Endothelial cell of umbilical vein (primary cell): Measurements from ENCODE around the gene LRCH1. TPM values are rescaled to one million over a fixed set of nuclear protein-coding genes. Genes with fewer than 3 reads are reported as not detected.
"Not testable (repeated sequence)": the region's sequence is repeated elsewhere in the genome, so short reads cannot be mapped to it uniquely, and the experiment has no call there.

Experiments used
- BruUV-seq: library from RNA; stranded (reverse); fragments of 400-500 nt; replicated peaks from 2 replicates; lab custom pipeline; 2021; lab: Mats Ljungman, UMichigan
- CTCF ChIA-PET: fragments of 300-600, 350-600 bp; sonication (Branson Sonifier 250); formaldehyde crosslinking; loops from one replicate; lab custom pipeline; 2021; ENCODE audit warnings: antibody characterized with exemption, inconsistent platforms; lab: Charles Lee
- POLR2A ChIA-PET: fragments of 300-600, 350-600 bp; sonication (Branson Sonifier 250); formaldehyde crosslinking; loops from one replicate; lab custom pipeline; 2021; ENCODE audit warnings: antibody characterized with exemption, inconsistent platforms; lab: Charles Lee
- DNase-seq: peaks from one replicate; pipeline ENCODE4 v3.0.0-alpha.2; 2011; ENCODE audit warnings: low read depth, low spot score
- FAIRE-seq: peaks from 2 replicates; lab custom pipeline; 2011; peaks lifted over from hg19 to GRCh38; lab: Jason Lieb, UNC
- H2AFZ ChIP-seq: 2 replicates; pipeline ENCODE4 v1.6.0; 2012; ENCODE audit warnings: low read depth, low read length, control low read depth, inconsistent platforms
- H3K27ac ChIP-seq: 2 replicates; pipeline ENCODE4 v1.5.1; 2011; ENCODE audit warnings: low read depth, mild to moderate bottlenecking, control low read depth, low read length, moderate library complexity; ENCODE audit not compliant: insufficient read depth
- H3K27me3 ChIP-seq, 2 experiments: 2 replicates each; pipeline versions ENCODE4 v1.6.0 to v1.6.1; 2011; ENCODE audit warnings: low read length in 2 of 2, mixed read lengths in 1 of 2; ENCODE audit not compliant: control insufficient read depth in 2 of 2, insufficient read depth in 2 of 2
- H3K36me3 ChIP-seq, 2 experiments: 2 replicates in 1 of 2; 3 replicates in 1 of 2; pipeline ENCODE4 v1.5.1; 2011; ENCODE audit warnings: low read length in 2 of 2, mild to moderate bottlenecking in 1 of 2, moderate library complexity in 1 of 2; ENCODE audit not compliant: control insufficient read depth in 2 of 2, insufficient read depth in 2 of 2; ENCODE audit errors: extremely low read depth in 1 of 2
- H3K4me1 ChIP-seq: 3 replicates; pipeline ENCODE4 v1.5.1; 2011; ENCODE audit warnings: mild to moderate bottlenecking, low read length; ENCODE audit not compliant: control insufficient read depth, insufficient read depth; ENCODE audit errors: extremely low read depth
- H3K4me2 ChIP-seq: 2 replicates; pipeline ENCODE4 v1.6.1; 2011; ENCODE audit warnings: low read length, control low read depth, mixed read lengths; ENCODE audit not compliant: insufficient read depth
- H3K4me3 ChIP-seq, 3 experiments: fragments of 200-600 bp in 1 of 3; sonication (generic), shearing (Covaris generic) in 1 of 3; replicated peaks in 1 of 3; 2 replicates each; pipeline ENCODE4 v1.5.1; 2011 to 2016; ENCODE audit warnings: control low read depth in 3 of 3, low read length in 3 of 3, mild to moderate bottlenecking in 2 of 3, inconsistent platforms in 1 of 3, low read depth in 1 of 3, moderate library complexity in 1 of 3; ENCODE audit not compliant: insufficient read depth in 1 of 3
- H3K79me2 ChIP-seq: 2 replicates; pipeline ENCODE4 v1.6.0; 2012; ENCODE audit warnings: low read length, inconsistent platforms; ENCODE audit not compliant: control insufficient read depth, insufficient read depth
- H3K9ac ChIP-seq: replicated peaks from 2 replicates; pipeline ENCODE3; 2011; ENCODE audit warnings: low read length, control low read depth; ENCODE audit not compliant: insufficient read depth; ENCODE audit errors: extremely low read depth
- H3K9me1 ChIP-seq: replicated peaks from 3 replicates; pipeline ENCODE4 v1.6.0; 2011; ENCODE audit warnings: mild to moderate bottlenecking, low read length; ENCODE audit not compliant: control insufficient read depth, insufficient read depth; ENCODE audit errors: extremely low read depth
- H3K9me3 ChIP-seq: replicated peaks from 2 replicates; pipeline ENCODE4 v1.5.1; 2012; ENCODE audit warnings: low read length, inconsistent platforms; ENCODE audit not compliant: control insufficient read depth, insufficient read depth
- H4K20me1 ChIP-seq: replicated peaks from 2 replicates; pipeline ENCODE3; 2011; ENCODE audit warnings: mild to moderate bottlenecking, low read length; ENCODE audit not compliant: control insufficient read depth, insufficient read depth; ENCODE audit errors: extremely low read depth
- CTCF ChIP-seq, 2 donors: IDR thresholded peaks; 1 replicate in 1 of 2; 2 replicates in 1 of 2; pipeline ENCODE4 v1.5.1; 2011; ENCODE audit warnings: low read length in 2 of 2, mild to moderate bottlenecking in 2 of 2, moderate library complexity in 2 of 2, control low read depth in 1 of 2, inconsistent platforms in 1 of 2, low read depth in 1 of 2; ENCODE audit not compliant: insufficient read depth in 1 of 2; ENCODE audit errors: extremely low read depth in 1 of 2
- EZH2 ChIP-seq: IDR thresholded peaks from 2 replicates; pipeline ENCODE4 v1.6.1; 2012; ENCODE audit warnings: borderline replicate concordance, low read depth, mild to moderate bottlenecking, moderate library complexity, low read length, inconsistent platforms; ENCODE audit not compliant: severe bottlenecking
- FOS ChIP-seq: IDR thresholded peaks from 2 replicates; pipeline ENCODE4 v1.6.1; 2011; ENCODE audit warnings: mild to moderate bottlenecking, low read length, moderate library complexity, borderline replicate concordance; ENCODE audit not compliant: insufficient read depth
- GATA2 ChIP-seq: IDR thresholded peaks from 2 replicates; pipeline ENCODE4 v1.7.0; 2011; ENCODE audit warnings: low read depth, mild to moderate bottlenecking, moderate library complexity, mixed read lengths, low read length; ENCODE audit not compliant: insufficient read length, insufficient read depth
- JUN ChIP-seq: IDR thresholded peaks from 2 replicates; pipeline ENCODE4 v1.6.1; 2011; ENCODE audit warnings: borderline replicate concordance, low read depth; ENCODE audit not compliant: insufficient read length, insufficient read depth
- MAX ChIP-seq: IDR thresholded peaks from 2 replicates; pipeline ENCODE4 v1.6.1; 2011; ENCODE audit not compliant: insufficient read depth, insufficient read length
- MYC ChIP-seq: IDR thresholded peaks from one replicate; pipeline ENCODE4 v1.6.1; 2011; ENCODE audit warnings: mild to moderate bottlenecking, low read depth, low read length
- POLR2A ChIP-seq: IDR thresholded peaks from 2 replicates; pipeline ENCODE4 v1.6.1; 2012; ENCODE audit warnings: low read depth, mild to moderate bottlenecking, control low read depth, low read length
- POLR2AphosphoS5 ChIP-seq: IDR thresholded peaks from 2 replicates; pipeline ENCODE4 v1.6.1; 2012; ENCODE audit warnings: low read depth, mild to moderate bottlenecking, control low read depth, low read length, moderate library complexity; ENCODE audit not compliant: insufficient read depth
- dilution Hi-C: fragments of 300-500 bp; cut with MboI; formaldehyde crosslinking; loops from one replicate; pipeline ENCODE4 v1.15.0; 2019; ENCODE audit warnings: low sequenced_read_pairs; ENCODE audit not compliant: extremely low pct_ligation_motif_present
- intact Hi-C: fragments of 100-400 bp; cut with micrococcal nuclease; formaldehyde crosslinking; loops from one replicate; pipeline ENCODE4 v1.10.0; 2022
- polyA plus RNA-seq, 4 experiments: library from polyadenylated mRNA; depleted of rRNA in 3 of 4; stranded (reverse) in 3 of 4; unstranded in 1 of 4; fragments of >200 nt; gene quantifications; 2 replicates each; pipeline versions ENCODE4 v1.2.1 to v1.2.3, GENCODE V29; 2011 to 2012; ENCODE audit warnings: missing spikeins in 1 of 4
- total RNA-seq: library from RNA; stranded (reverse); gene quantifications from 2 replicates; pipeline ENCODE4 v1.2.3, GENCODE V29; 2021

LRCH1 gene
- total and polyA plus RNA-seq, 2 donors (not counting 3 experiments of a cell fraction or from before 2014, with no cell fraction given): 5.4 to 16.5 TPM

- intact Hi-C loops, H3K9me3 ChIP-seq, H3K27ac ChIP-seq, H3K36me3 ChIP-seq, H3K4me3 ChIP-seq, H3K27me3 ChIP-seq, CTCF ChIA-PET, H2AFZ ChIP-seq, BruUV-seq, dilution Hi-C loops, POLR2A ChIA-PET, H3K4me1 ChIP-seq, H3K9me1 ChIP-seq, H3K9ac ChIP-seq, H3K79me2 ChIP-seq, H4K20me1 ChIP-seq, H3K4me2 ChIP-seq, DNase-seq, FAIRE-seq: not testable (repeated sequence)
Observed at GRCh38 chr13:46755508-46755907, 202.5 kb downstream of the LRCH1 start.

GRCh38 chr13:46756977-46757376 lies 204.0 kb downstream of the LRCH1 start:
- Histone ChIP-seq H3K9me1 (no peaks in the 10 kb centered on the region), H4K20me1 (no peaks in the 10 kb centered on the region), H3K4me3 (no peak overlapping the region), H3K9ac (no peak overlapping the region), H3K4me2 (no peak overlapping the region), H3K27ac (no peak overlapping the region), H3K79me2 (no peaks in the 10 kb centered on the region), H3K36me3 (peaks cover 0 to 1% of the 10 kb centered on the region in 2 experiments), H3K4me1 (no peaks in the 10 kb centered on the region), H3K9me3 (no peaks in the 10 kb centered on the region), H3K27me3 (peaks cover 0 to 4% of the 10 kb centered on the region in 2 experiments), H2AFZ (no peak overlapping the region)
- DNase-seq (no peak), FAIRE-seq (no peak)
- ChIA-PET CTCF (interaction anchor here (1.0 kb wide), 2 partner anchors 36 to 206 kb away, joined by 3 to 4 read pairs; no protein-coding TSS in a partner anchor), POLR2A (no interaction called here)
- BruUV-seq: no TSS peak
- dilution Hi-C loops: no loop called here
- intact Hi-C loops: no loop called here
- TF ChIP-seq POLR2AphosphoS5: no peak
- no peak for TF ChIP-seq JUN
- TF ChIP-seq EZH2: no peak
- TF ChIP-seq FOS: no peak
- TF ChIP-seq MAX: no peak
- no peak for TF ChIP-seq MYC
- no peak for TF ChIP-seq CTCF (IDR thresholded peaks at IDR 0.05; ENCODE audit: extremely low read depth in 1 of 2, insufficient read depth in 1 of 2, low read depth in 1 of 2, low read length in 2 of 2)
- TF ChIP-seq GATA2: no peak
- TF ChIP-seq POLR2A: no peak
